MM.1S (cell line): ENCODE measurements around the gene LRPAP1.
"Not testable (repeated sequence)": the region's sequence is repeated elsewhere in the genome, so short reads cannot be mapped to it uniquely, and the experiment has no call there.

ENCODE experiments used
- DNase-seq: peaks from one replicate; pipeline ENCODE4 v3.0.0-alpha.2; 2015
- H2AFZ ChIP-seq: fragments of 300-600 bp; sonication (generic); 2 replicates; pipeline ENCODE4 v1.6.0; 2016; ENCODE audit warnings: antibody characterized with exemption, low read length
- H3F3A ChIP-seq: fragments of 300-600 bp; sonication (generic); 2 replicates; pipeline ENCODE4 v1.6.1; 2016; ENCODE audit warnings: mild to moderate bottlenecking, antibody characterized with exemption, low read length, moderate library complexity, mixed read lengths; ENCODE audit not compliant: insufficient read depth
- H3K27ac ChIP-seq: fragments of 300-600 bp; sonication (generic); 2 replicates; pipeline ENCODE4 v1.5.1; 2016; ENCODE audit warnings: mild to moderate bottlenecking, low read length
- H3K27me3 ChIP-seq: fragments of 300-600 bp; sonication (generic); replicated peaks from 2 replicates; pipeline ENCODE4 v1.6.0; 2016; ENCODE audit warnings: low read length; ENCODE audit not compliant: insufficient read depth
- H3K36me3 ChIP-seq: fragments of 300-600 bp; sonication (generic); replicated peaks from 2 replicates; pipeline ENCODE4 v1.6.1; 2016; ENCODE audit warnings: mild to moderate bottlenecking, low read length, mixed read lengths; ENCODE audit not compliant: insufficient read depth
- H3K4me1 ChIP-seq: fragments of 300-600 bp; sonication (generic); 2 replicates; pipeline ENCODE4 v1.6.1; 2016; ENCODE audit warnings: low read length, mixed read lengths
- H3K4me2 ChIP-seq: fragments of 300-600 bp; sonication (generic); 2 replicates; pipeline ENCODE4 v1.6.0; 2016; ENCODE audit warnings: low read depth, low read length
- H3K4me3 ChIP-seq: fragments of 300-600 bp; sonication (generic); 2 replicates; pipeline ENCODE4 v1.5.1; 2016; ENCODE audit warnings: low read length, mixed read lengths
- H3K79me2 ChIP-seq: fragments of 300-600 bp; sonication (generic); 2 replicates; pipeline ENCODE4 v1.6.1; 2016; ENCODE audit warnings: mixed run types, low read length, mixed read lengths
- H3K9ac ChIP-seq: fragments of 300-600 bp; sonication (generic); 2 replicates; pipeline ENCODE4 v1.6.1; 2016; ENCODE audit warnings: low read length, mixed read lengths
- H3K9me2 ChIP-seq: fragments of 300-600 bp; sonication (generic); replicated peaks from 2 replicates; pipeline ENCODE4 v1.6.1; 2016; ENCODE audit warnings: mild to moderate bottlenecking, low read length, mixed read lengths; ENCODE audit not compliant: insufficient read depth
- H3K9me3 ChIP-seq: fragments of 300-600 bp; sonication (generic); replicated peaks from 2 replicates; pipeline ENCODE4 v1.6.1; 2016; ENCODE audit warnings: mild to moderate bottlenecking, low read length, mixed read lengths; ENCODE audit not compliant: insufficient read depth
- H4K20me1 ChIP-seq: fragments of 300-600 bp; sonication (generic); 2 replicates; pipeline ENCODE4 v1.6.1; 2016; ENCODE audit warnings: mild to moderate bottlenecking, low read length, moderate library complexity, mixed read lengths; ENCODE audit not compliant: insufficient read depth

The LRPAP1 gene

DNA sequence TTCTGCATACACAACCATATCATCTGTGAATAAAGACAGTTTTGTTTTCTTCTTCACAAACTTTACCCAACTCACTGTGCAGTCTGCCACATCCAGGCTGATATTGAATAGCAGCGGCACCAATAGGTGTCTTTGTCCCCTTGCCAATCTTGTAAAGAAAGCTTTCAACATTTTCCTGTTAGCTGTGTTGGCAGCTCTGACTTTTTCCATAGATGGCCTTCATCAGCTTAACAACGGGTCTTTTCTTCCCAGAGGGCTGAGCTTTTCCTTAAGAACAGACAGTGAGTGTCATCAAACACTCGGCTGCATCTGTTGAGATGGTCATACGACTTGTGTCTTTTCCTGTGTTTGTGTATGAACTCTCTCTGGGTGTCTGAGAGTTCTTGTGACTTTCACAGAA, 14.5 kb upstream of the LRPAP1 start:
- H3K27ac ChIP-seq, H3K9ac ChIP-seq, H3K36me3 ChIP-seq, H3F3A ChIP-seq, H3K79me2 ChIP-seq, H3K4me1 ChIP-seq, H3K9me2 ChIP-seq, H4K20me1 ChIP-seq, H3K27me3 ChIP-seq, DNase-seq, H3K4me2 ChIP-seq, H3K4me3 ChIP-seq, H2AFZ ChIP-seq, H3K9me3 ChIP-seq: not testable (repeated sequence)

DNA sequence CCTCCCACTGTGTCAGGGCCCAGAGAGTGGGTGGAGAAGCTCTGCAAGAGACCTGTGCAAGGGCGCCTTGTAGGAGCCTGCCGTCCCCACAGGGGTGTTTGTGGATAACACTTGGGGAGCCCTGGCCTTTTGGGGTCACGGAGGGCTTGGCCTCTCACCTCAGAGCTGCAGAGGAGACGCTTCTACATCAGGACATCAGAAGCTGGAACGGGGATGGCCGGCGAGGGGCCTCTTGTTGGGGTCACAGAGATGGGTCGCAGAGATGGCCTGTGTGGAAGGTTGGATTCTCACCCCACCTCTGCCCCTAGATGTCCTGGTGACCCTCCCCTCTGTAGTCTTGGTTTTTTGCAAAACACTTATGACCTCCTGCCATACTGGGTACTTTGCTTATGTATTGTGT, 13.1 kb upstream of the LRPAP1 start:
- H3K79me2 ChIP-seq, H4K20me1 ChIP-seq, H3K27me3 ChIP-seq, H3K4me1 ChIP-seq, H3K4me3 ChIP-seq, H2AFZ ChIP-seq, H3K9me3 ChIP-seq, DNase-seq, H3K4me2 ChIP-seq, H3K36me3 ChIP-seq, H3K27ac ChIP-seq, H3K9me2 ChIP-seq, H3F3A ChIP-seq, H3K9ac ChIP-seq: not testable (repeated sequence)

- not testable (repeated sequence) for H2AFZ ChIP-seq, H3K79me2 ChIP-seq, H3K27ac ChIP-seq, H3K9ac ChIP-seq, H3K9me2 ChIP-seq, H3K36me3 ChIP-seq, DNase-seq, H3F3A ChIP-seq, H3K27me3 ChIP-seq, H3K9me3 ChIP-seq, H3K4me1 ChIP-seq, H3K4me3 ChIP-seq, H4K20me1 ChIP-seq, H3K4me2 ChIP-seq
Observed at GRCh38 chr4:3544259-3545025, 12.2 kb upstream of the LRPAP1 start.

GRCh38 chr4:3543415-3543814, 11.2 kb upstream of the LRPAP1 start:
- not testable (repeated sequence) for H3K27ac ChIP-seq, H3K36me3 ChIP-seq, H3K4me1 ChIP-seq, H3K79me2 ChIP-seq, H3K4me2 ChIP-seq, H4K20me1 ChIP-seq, DNase-seq, H3K9me3 ChIP-seq, H3K4me3 ChIP-seq, H3F3A ChIP-seq, H3K9me2 ChIP-seq, H3K9ac ChIP-seq, H2AFZ ChIP-seq, H3K27me3 ChIP-seq

GRCh38 chr4:3538906-3539305, 6.7 kb upstream of the LRPAP1 start:
- not testable (repeated sequence) for H3K4me3 ChIP-seq, H3K4me1 ChIP-seq, H4K20me1 ChIP-seq, H3K9me3 ChIP-seq, H3F3A ChIP-seq, H3K79me2 ChIP-seq, H3K9me2 ChIP-seq, H3K4me2 ChIP-seq, H3K27me3 ChIP-seq, H3K9ac ChIP-seq, H3K27ac ChIP-seq, H3K36me3 ChIP-seq, H2AFZ ChIP-seq, DNase-seq

DNA sequence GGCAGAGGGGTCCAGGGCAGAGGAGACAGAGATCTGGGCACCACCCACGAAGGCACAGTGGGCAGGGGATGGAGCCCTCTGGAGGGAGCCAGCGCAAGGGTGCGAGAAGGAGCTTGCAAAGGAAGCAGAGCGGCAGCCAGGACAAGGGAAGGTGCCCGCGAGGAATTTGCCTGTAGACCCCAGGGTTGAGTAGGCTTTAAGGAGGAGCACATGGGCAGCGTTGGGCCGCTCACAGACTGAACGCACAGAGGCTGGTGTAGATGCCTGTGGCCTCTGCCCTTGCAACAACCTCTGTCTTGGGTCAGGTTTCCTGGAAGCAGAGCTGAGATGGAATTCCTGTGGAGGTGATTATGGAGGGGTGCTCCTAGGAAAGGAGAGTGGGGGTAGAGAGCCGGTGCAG, 3.6 kb upstream of the LRPAP1 start:
- not testable (repeated sequence) for H2AFZ ChIP-seq, DNase-seq, H3K4me3 ChIP-seq, H3K9ac ChIP-seq, H3F3A ChIP-seq, H3K9me3 ChIP-seq, H3K27ac ChIP-seq, H4K20me1 ChIP-seq, H3K4me2 ChIP-seq, H3K4me1 ChIP-seq, H3K9me2 ChIP-seq, H3K36me3 ChIP-seq
- peaks cover 11% of the 10 kb centered on the region for H3K27me3 ChIP-seq
- H3K79me2 ChIP-seq = peaks cover 13% of the 10 kb centered on the region
